GM19025 (cell line): ENCODE results near the gene CNPY1.
"Not testable (repeated sequence)": the region's sequence is repeated elsewhere in the genome, so short reads cannot be mapped to it uniquely, and the experiment has no call there.

Source experiments
- ATAC-seq: cut with Tn5 transposase; IDR thresholded peaks from one replicate; pipeline ENCODE4 v1.9.1; 2021; ENCODE audit warnings: mild to moderate bottlenecking, low read depth, moderate library complexity; ENCODE audit not compliant: unreplicated experiment

CNPY1 gene

GRCh38 chr7:155579565-155579964 lies 33.2 kb upstream of the CNPY1 start:
- ATAC-seq, result no peak

- ATAC-seq, result no peak
Measured at GRCh38 chr7:155578016-155578415, 31.7 kb upstream of the CNPY1 start.

GRCh38 chr7:155577509-155577905 lies 31.1 kb upstream of the CNPY1 start:
- no peak for ATAC-seq

- no peak for ATAC-seq
Measured at GRCh38 chr7:155576900-155577508, 30.6 kb upstream of the CNPY1 start.

GRCh38 chr7:155576416-155576815 lies 30.1 kb upstream of the CNPY1 start:
- ATAC-seq, result no peak

GRCh38 chr7:155574556-155575290 lies 28.4 kb upstream of the CNPY1 start:
- ATAC-seq, result no peak

GRCh38 chr7:155571581-155572345 lies 25.4 kb upstream of the CNPY1 start:
- ATAC-seq, result no peak

GRCh38 chr7:155570991-155571390 lies 24.6 kb upstream of the CNPY1 start:
- ATAC-seq, result no peak

GRCh38 chr7:155570171-155570958 lies 24.0 kb upstream of the CNPY1 start:
- no peak for ATAC-seq

- ATAC-seq, result no peak
Measured at GRCh38 chr7:155569681-155570080, 23.3 kb upstream of the CNPY1 start.

GRCh38 chr7:155568842-155569494 lies 22.6 kb upstream of the CNPY1 start:
- ATAC-seq, result no peak

- no peak for ATAC-seq
Measured at GRCh38 chr7:155568333-155568660, 21.9 kb upstream of the CNPY1 start.

- no peak for ATAC-seq
Measured at GRCh38 chr7:155567646-155568332, 21.4 kb upstream of the CNPY1 start.

GRCh38 chr7:155566011-155566836 lies 19.9 kb upstream of the CNPY1 start:
- no peak for ATAC-seq

- ATAC-seq, result no peak
Measured at GRCh38 chr7:155565596-155565995, 19.2 kb upstream of the CNPY1 start.

- ATAC-seq, result not testable (repeated sequence)
Measured at GRCh38 chr7:155562976-155563375, 16.6 kb upstream of the CNPY1 start.

- ATAC-seq, result no peak
Measured at GRCh38 chr7:155562106-155562505, 15.7 kb upstream of the CNPY1 start.

- ATAC-seq, result no peak
Measured at GRCh38 chr7:155560982-155561686, 14.8 kb upstream of the CNPY1 start.
